Heart left ventricle (tissue), 16 donors: ENCODE measurements around the gene NRGN. TPM values are rescaled to one million over a fixed set of nuclear protein-coding genes. Genes with fewer than 3 reads are reported as not detected.

ENCODE experiments used
- ATAC-seq, 4 donors: fragments of 200-7000 bp; cut with Tn5 transposase; one replicate each; pipeline ENCODE4 v1.9.1; 2020 to 2022; ENCODE audit warnings: moderate library complexity in 4 of 4, mild to moderate bottlenecking in 3 of 4, moderate number of reproducible peaks in 1 of 4
- DNase-seq, 5 donors: peaks; one replicate each; pipeline ENCODE4 v3.0.0-alpha.2; 2020
- H3K27ac ChIP-seq, 12 donors: fragments of 200-600 bp; sonication (generic) in 4 of 12; one replicate each; pipeline versions ENCODE4 v1.5.0 to v1.8.0; 2016 to 2022; ENCODE audit warnings: mild to moderate bottlenecking in 2 of 12
- H3K27me3 ChIP-seq, 9 donors: fragments of 200-600 bp; sonication (generic) in 2 of 9; one replicate each; pipeline versions ENCODE4 v1.5.1 to v1.8.0; 2016 to 2022; ENCODE audit warnings: mild to moderate bottlenecking in 3 of 9
- H3K36me3 ChIP-seq, 9 donors: fragments of 200-600 bp; sonication (generic) in 2 of 9; one replicate each; pipeline versions ENCODE4 v1.5.0 to v1.8.0; 2018 to 2022; ENCODE audit warnings: mild to moderate bottlenecking in 2 of 9
- H3K4me1 ChIP-seq, 12 donors: fragments of 200-600 bp; sonication (generic) in 4 of 12; one replicate each; pipeline versions ENCODE4 v1.5.0 to v1.8.0; 2016 to 2022; ENCODE audit warnings: mild to moderate bottlenecking in 3 of 12
- H3K4me3 ChIP-seq, 12 donors: fragments of 200-600 bp; sonication (generic) in 4 of 12; one replicate each; pipeline versions ENCODE4 v1.5.0 to v1.8.0; 2017 to 2022; ENCODE audit warnings: mild to moderate bottlenecking in 9 of 12, moderate library complexity in 4 of 12
- H3K9me3 ChIP-seq, 12 donors: fragments of 200-600 bp; sonication (generic) in 4 of 12; one replicate each; pipeline versions ENCODE4 v1.5.0 to v1.8.0; 2016 to 2022; ENCODE audit warnings: mild to moderate bottlenecking in 1 of 12
- POLR2A ChIP-seq, 2 donors: fragments of 450-650 bp; IDR thresholded peaks; one replicate each; pipeline ENCODE4 v1.6.1; 2017; ENCODE audit warnings: antibody characterized with exemption in 2 of 2, mild to moderate bottlenecking in 2 of 2, moderate library complexity in 2 of 2
- WGBS, 4 donors: extraction: QIAGEN DNeasy Blood & Tissue Kit in 2 of 4; methylation state at CpG; one replicate each; pipeline versions ENCODE4 v1.1.5 to v1.1.7; 2013 to 2018; 5-methylcytosine and 5-hydroxymethylcytosine counted together
- intact Hi-C, 10 donors: fragments of 100-400 bp; cut with DNase I; formaldehyde crosslinking; loops; one replicate each; pipeline versions ENCODE4 v1.11.1 to v1.14.2; 2022
- polyA plus RNA-seq, 2 donors: library from polyadenylated mRNA; stranded (reverse); fragments of 200-250 nt; gene quantifications; one replicate each; pipeline ENCODE4 v1.2.3, GENCODE V29; 2013
- total RNA-seq, 9 donors: library from RNA; depleted of rRNA in 2 of 9; stranded (reverse); fragments of >200 nt in 2 of 9; fragmentation: NEBNext Ultra II Directional in 3 of 9; extraction: Animal tissue kit (Norgen Biotek cat#: 25700) in 3 of 9; gene quantifications; one replicate each; pipeline versions ENCODE4 v1.1.0 to v1.2.4, GENCODE V29; 2016 to 2023
- TF ChIP-seq, protein P1 (sequence below), 12 donors: fragments of 200-600 bp; sonication (generic) in 4 of 12; IDR thresholded peaks; one replicate each; pipeline versions ENCODE4 v1.5.0 to v1.8.0; 2018 to 2022; ENCODE audit warnings: antibody characterized with exemption in 12 of 12, mild to moderate bottlenecking in 5 of 12
- donor health status: ischemic (EF 13 %, LVEDD 7.1; RV severe dilation, severe dysfunction).
- donor health status: healthy with polysubstance abuse.
- donor health status: DM: no; HTN: yes; CAD: no.
- donor health status: DM: no; HTN: no; CAD: no.
- donor health status: ischemic (EF 25% LVEDD 6.9; RV normal size, moderate dysfunction).
- donor health status: ischemic (EF 25% LVEDD 5.7; RV mildly dilated, moderate dysfunction).
- donor health status: healthy.
- donor health status: DM: yes; HTN: yes; CAD: no.
- donor health status: ischemic (EF 35%, LVEDD 5.7; RV mildly dilated, moderate dysfunction).
- donor health status: nonischemic (EF 11% LVEDD 7.7; RV severe dilation, severe dysfunction).
- donor health status: DM: yes; HTN: yes; CAD: no.
- donor health status: PGD.
- donor health status: ischemic (EF 29% LVEDD 5.4; RV normal size, mild dysfunction).
- donor health status: nonischemic (EF 23%, LVEDD 6.1; RV moderate dilation, normal function).

The NRGN gene
- total and polyA plus RNA-seq, 11 donors, result 1.2 to 13.8 (median 4.0) TPM

- Histone ChIP-seq H3K27ac (peak overlapping the region in 3 of 12 donors; percentile 10 to 42 (median 19)), H3K9me3 (no peaks in the 10 kb centered on the region), H3K4me3 (no peak overlapping the region), H3K27me3 (peaks cover 8 to 49% (median 27%) of the 10 kb centered on the region in 9 donors), H3K36me3 (peaks cover 0 to 70% (median 18%) of the 10 kb centered on the region in 9 donors), H3K4me1 (peaks cover 0 to 95% (median 69%) of the 10 kb centered on the region in 12 donors)
- DNase-seq (no peak), ATAC-seq (no peak)
- 78 to 95% (median 82%) methylated on average over 6 to 7 of the region's 7 CpGs for WGBS, 4 donors
- intact Hi-C loops, result no loop called here
- TF ChIP-seq POLR2A (IDR thresholded peaks at IDR 0.05), result no peak
- TF ChIP-seq, protein P1, sequence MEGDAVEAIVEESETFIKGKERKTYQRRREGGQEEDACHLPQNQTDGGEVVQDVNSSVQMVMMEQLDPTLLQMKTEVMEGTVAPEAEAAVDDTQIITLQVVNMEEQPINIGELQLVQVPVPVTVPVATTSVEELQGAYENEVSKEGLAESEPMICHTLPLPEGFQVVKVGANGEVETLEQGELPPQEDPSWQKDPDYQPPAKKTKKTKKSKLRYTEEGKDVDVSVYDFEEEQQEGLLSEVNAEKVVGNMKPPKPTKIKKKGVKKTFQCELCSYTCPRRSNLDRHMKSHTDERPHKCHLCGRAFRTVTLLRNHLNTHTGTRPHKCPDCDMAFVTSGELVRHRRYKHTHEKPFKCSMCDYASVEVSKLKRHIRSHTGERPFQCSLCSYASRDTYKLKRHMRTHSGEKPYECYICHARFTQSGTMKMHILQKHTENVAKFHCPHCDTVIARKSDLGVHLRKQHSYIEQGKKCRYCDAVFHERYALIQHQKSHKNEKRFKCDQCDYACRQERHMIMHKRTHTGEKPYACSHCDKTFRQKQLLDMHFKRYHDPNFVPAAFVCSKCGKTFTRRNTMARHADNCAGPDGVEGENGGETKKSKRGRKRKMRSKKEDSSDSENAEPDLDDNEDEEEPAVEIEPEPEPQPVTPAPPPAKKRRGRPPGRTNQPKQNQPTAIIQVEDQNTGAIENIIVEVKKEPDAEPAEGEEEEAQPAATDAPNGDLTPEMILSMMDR (IDR thresholded peaks at IDR 0.05), result no peak
These were observed 13.9 kb downstream of the NRGN start for GRCh38 chr11:124753624-124754023.

DNA sequence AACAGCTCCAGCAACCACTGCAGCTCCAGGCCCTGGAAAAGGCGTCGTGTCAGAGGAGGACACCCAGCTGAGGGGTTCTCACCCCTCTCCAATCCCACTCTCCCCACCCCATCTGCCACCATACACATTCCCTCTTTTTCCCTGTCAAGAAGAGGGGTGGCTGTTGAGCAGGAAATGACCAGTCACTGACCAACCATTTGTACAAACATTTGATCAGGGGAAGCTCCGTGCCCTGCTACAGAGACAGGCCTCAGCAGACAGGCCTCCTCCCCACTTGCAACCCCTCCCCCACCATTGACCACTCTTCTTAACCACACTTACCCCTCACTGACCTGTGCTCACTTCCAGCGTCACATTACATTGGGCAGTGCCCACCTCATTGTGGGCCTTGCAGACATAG is 14.6 kb downstream of the NRGN start:
- H3K27ac ChIP-seq, result peak overlapping the region in 1 of 12 donors; percentile 27
- DNase-seq (no peak), ATAC-seq (no peak)
- H3K9me3 ChIP-seq, result no peaks in the 10 kb centered on the region
- H3K36me3 ChIP-seq, result peaks cover 0 to 70% (median 18%) of the 10 kb centered on the region in 9 donors
- H3K27me3 ChIP-seq, result peaks cover 8 to 48% (median 28%) of the 10 kb centered on the region in 9 donors
- H3K4me1 ChIP-seq, result peaks cover 0 to 94% (median 67%) of the 10 kb centered on the region in 12 donors
- no peak for TF ChIP-seq POLR2A (IDR thresholded peaks at IDR 0.05)
- TF ChIP-seq, protein P1 (IDR thresholded peaks at IDR 0.05), result no peak
- WGBS, 4 donors, result 65 to 80% (median 66%) methylated on average over 4 of the region's 4 CpGs
- no peak overlapping the region for H3K4me3 ChIP-seq
- intact Hi-C loops, result no loop called here

DNA sequence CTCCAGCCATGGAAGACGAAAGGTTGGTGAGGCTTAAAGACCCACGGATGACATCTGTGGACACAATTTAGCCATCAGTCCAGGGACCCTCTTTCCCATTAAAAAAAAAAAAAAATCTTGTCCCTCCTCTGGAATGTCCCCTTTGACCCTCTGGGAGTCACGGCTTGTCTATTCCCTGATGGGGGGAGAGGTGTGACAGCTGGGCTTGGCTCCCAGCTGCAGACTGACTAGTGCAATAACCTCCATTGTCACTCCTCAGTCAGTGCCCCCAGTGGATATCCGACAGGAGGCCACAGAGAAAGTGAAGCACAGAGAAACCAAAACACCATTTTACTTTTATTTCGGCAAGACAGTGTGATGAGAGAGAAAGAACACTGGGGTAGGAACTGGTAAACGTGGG is 15.0 kb downstream of the NRGN start:
- Histone ChIP-seq H3K27ac (peak overlapping the region in 1 of 12 donors; percentile 27), H3K4me3 (no peak overlapping the region), H3K27me3 (peaks cover 8 to 49% (median 32%) of the 10 kb centered on the region in 9 donors), H3K4me1 (peaks cover 0 to 91% (median 65%) of the 10 kb centered on the region in 12 donors), H3K9me3 (no peaks in the 10 kb centered on the region), H3K36me3 (peaks cover 0 to 70% (median 18%) of the 10 kb centered on the region in 9 donors)
- intact Hi-C loops, result loop anchor here in 1 of 10 donors (5.0 kb wide), 1 partner anchor 123 kb away; no protein-coding TSS in a partner anchor
- DNase-seq (no peak), ATAC-seq (no peak)
- no peak for TF ChIP-seq POLR2A (IDR thresholded peaks at IDR 0.05)
- TF ChIP-seq, protein P1 (IDR thresholded peaks at IDR 0.05), result no peak
- WGBS, 4 donors, result 49 to 65% (median 56%) methylated on average over 6 of the region's 6 CpGs

GRCh38 chr11:124756033-124756752 is 16.5 kb downstream of the NRGN start:
- ATAC-seq, result no peak
- Histone ChIP-seq H3K4me1 (peaks cover 0 to 90% (median 67%) of the 10 kb centered on the region in 12 donors), H3K9me3 (no peaks in the 10 kb centered on the region), H3K4me3 (peak overlapping the region in 1 of 12 donors; percentile 12), H3K27ac (peak overlapping the region in 2 of 12 donors; percentile 15 to 22), H3K36me3 (peaks cover 0 to 66% (median 18%) of the 10 kb centered on the region in 9 donors), H3K27me3 (peaks cover 8 to 53% (median 39%) of the 10 kb centered on the region in 9 donors)
- 25 to 33% (median 28%) methylated on average over 9 of the region's 9 CpGs for WGBS, 4 donors
- TF ChIP-seq, protein P1 (IDR thresholded peaks at IDR 0.05), result no peak
- no peak for TF ChIP-seq POLR2A (IDR thresholded peaks at IDR 0.05)
- intact Hi-C loops, result loop anchor here in 1 of 10 donors (5.0 kb wide), 1 partner anchor 121 kb away; no protein-coding TSS in a partner anchor
- DNase-seq, result no peak
